RPMI7951 (cell line): ENCODE measurements around the gene TTC24. TPM values are rescaled to one million over a fixed set of nuclear protein-coding genes. Genes with fewer than 3 reads are reported as not detected.
"Not testable (repeated sequence)": the region's sequence is repeated elsewhere in the genome, so short reads cannot be mapped to it uniquely, and the experiment has no call there.

Experiments
- DNase-seq: peaks from one replicate; pipeline ENCODE4 v3.0.0-alpha.2; 2012; ENCODE audit warnings: low read depth
- total RNA-seq: library from RNA; depleted of rRNA; stranded (reverse); fragments of >200 nt; shearing (Covaris generic); gene quantifications from 2 replicates; pipeline ENCODE4 v1.2.3, GENCODE V29; 2014; rRNA removed

TTC24 gene
- total RNA-seq: not detected in 2 replicates

DNA sequence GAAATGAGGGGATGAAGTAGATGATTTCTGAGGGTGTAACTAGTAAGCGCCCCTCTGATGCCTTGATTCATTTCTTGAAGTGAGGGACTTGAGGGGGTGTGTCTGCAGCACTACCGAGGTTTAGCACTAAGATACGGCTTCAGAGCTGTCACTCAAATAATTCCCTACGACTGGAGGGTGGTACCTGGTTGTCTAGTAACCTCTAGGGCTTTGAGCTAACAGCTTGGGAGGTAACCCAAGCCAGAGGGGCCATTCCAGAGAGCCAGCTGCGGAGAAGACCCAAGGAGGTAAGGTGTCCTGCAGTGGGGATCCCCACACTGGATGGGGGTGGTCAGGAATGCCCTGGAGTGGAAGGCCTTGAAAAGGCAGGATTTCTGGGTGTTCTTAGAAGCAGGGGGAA, at the start of gene TTC24:
TTC24 (plus strand) TSS at position 252 of the 400 bp plus-strand sequence. CDS start 1,642 bp downstream, outside the sequence.
- no peak for DNase-seq

DNA sequence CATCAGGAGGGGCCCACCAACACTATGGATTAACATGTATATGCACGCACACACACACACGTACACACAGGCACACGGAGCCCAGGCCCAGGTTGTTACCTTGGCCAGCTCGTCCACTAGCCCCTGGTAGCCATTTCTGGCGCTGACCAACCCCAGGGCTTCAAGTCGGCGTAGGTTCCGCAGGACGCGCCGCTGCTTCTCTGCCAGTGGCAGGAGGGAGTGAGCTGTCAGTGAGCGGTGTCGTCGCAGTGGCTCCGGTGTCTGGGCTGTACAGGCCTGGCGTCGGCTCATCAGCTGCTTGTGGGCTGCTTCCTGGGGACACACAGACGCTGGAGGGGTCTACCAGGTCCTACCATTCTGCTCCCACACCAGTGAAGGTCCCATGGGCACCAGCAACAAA, 49.5 kb upstream of the TTC24 start:
- no peak for DNase-seq

DNA sequence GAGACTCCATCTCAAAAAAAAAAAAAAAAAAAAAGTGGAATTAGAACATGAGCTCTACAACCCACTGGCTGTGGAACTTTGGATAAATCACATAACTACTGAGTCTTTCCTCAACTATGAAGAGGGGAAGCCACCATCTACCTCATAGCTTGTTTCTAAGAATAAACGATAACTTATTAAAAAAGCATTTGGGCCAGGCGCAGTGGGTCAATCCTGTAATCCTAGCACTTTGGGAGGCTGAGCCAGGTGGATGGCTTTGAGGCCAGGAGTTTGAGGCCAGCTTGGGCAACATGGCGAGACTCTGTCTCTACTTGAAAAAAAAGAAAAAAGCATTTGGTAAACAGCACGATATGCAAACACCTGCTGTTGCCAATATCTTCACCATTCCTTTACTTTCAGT, 47.1 kb upstream of the TTC24 start:
- DNase-seq: no peak

DNA sequence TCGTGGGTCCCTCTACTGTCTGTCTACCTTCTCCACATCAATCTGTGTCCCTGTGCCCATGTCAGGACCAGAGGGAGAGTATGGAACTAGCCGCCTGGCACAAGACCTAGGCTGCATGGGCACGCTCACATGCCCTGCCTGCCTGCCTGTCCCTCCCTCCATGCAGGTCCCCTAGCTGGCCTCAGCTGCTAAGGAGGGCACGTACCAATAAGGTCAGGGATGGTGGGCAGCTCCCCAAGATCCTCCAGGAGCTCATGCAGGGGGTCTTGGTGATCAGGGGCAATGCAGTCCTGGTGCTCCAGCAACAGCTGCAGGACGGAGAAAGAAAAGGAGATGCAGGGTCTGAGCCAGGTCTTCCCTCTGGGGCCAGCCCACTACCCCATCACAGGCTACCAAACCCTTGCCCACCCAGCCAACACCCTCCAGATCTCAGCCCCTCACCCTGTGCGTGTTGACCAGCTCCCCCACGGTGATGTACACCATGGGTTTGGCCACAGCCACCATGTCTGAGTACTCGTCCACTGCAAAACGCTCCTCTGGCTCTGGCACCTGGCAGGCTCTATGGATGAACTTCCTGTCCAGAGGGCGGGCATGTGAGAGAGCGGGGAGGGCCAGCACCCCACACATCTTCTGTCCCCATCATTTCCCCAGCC, 45.8 kb upstream of the TTC24 start:
- no peak for DNase-seq

DNA sequence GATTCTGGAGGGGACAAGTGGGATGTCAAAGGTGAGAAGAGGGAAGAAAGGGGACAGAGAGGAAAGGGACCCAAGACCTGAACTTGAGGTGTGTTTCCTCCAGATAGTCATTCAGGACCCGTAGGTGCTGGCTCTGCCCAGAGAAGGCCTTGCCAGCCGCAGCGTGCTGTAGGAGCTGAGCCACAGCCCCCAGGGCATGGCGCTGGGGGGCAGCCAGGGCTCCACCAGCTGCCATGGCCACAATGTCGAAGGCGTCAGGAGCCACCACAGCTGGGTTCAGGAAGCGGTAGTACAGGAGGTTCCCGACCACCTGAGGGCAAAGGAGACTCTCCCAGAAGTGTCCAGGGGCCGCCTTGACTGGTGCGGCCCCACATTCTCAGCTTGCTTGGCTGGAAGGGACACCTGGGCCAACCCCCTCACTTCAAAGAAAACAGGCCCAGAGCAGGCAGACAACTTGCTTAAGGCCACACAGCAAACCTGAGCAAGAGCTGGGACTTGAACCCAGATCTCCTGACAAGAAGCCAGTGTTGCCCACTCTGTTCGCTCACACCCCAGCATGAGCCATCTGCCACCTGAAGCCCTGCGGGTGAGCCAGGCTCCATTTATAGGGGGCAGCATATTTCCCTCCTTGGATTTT, 45.0 kb upstream of the TTC24 start:
- no peak for DNase-seq

DNA sequence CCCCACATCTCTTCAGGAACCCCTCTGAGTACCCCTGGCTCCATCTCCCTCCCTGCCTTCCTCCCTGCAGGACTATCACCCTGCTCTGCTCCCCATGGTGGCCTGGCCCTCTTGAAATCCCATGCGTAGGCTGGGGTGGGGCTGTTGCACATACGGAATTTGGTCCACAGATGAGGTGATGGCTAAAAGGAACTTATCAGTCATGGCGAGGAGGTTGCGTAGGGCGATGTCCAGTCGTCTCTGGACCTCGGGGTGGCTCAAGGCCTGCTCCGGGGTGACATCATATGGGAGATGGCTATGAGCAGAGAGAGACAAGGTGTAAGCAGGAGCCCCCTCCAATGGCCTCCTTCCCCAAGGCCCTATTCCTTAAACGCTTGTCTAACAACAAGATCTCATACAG, 42.5 kb upstream of the TTC24 start:
- DNase-seq: no peak

DNA sequence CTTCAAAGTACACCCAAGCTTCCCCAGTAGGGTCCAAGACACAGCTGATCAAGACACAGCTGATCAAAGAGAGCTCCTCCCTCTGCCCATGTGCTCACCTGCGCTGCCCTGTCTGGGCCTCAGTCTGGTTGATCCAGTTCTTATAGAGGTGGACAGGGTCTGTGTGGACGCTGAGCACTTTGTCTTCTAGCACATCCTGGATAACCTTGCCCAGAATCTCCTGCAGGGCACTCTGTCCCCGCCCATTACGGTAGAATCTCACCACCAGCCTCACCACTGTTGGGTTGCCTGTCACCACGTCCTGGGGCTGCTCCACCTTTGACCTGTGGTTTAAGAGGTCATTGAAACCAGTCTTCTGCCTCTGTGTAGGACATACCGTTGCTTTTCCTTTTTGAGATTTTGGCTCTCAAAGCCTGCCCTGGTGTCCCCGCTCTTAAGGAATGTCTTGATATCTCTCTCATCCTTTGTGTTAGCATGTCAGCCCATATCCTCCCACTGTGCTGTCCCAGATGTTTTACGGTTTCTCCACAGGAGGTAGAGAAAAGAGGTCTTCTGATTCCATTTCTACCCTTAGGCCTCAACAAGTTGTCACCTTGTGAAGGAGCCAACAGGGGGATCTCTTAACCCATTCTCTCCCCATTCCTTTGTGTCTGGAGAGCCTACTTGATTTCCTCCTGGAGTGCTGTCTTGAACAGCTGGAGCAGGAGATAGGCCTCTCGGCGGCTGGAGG, 40.6 kb upstream of the TTC24 start:
- DNase-seq: no peak

DNA sequence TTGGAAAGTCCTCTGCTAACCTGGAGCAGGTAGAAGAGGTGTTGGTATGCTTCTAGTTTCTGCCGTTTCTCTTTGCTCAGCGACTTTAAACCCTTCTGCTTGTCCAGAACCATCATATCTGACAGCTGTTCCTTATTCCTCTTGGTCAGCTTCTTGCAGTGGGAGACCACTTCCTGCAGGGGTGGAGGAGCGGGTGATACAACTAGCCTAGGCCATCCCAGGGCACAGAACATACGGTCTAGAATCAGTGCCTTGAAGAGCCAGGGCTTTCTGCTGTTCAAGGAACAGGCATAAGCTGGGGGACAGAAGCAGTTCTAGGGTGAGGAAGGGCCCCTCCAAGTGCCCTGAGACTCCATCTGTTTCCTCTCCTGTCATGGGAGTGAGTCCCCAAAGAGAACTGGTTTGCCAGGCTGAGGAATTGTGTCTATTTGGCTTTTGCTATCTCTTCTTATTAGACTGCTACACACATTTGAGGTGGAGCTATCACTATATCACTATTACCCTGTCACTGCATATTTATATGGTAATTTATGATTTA, 39.6 kb upstream of the TTC24 start:
- no peak for DNase-seq

DNA sequence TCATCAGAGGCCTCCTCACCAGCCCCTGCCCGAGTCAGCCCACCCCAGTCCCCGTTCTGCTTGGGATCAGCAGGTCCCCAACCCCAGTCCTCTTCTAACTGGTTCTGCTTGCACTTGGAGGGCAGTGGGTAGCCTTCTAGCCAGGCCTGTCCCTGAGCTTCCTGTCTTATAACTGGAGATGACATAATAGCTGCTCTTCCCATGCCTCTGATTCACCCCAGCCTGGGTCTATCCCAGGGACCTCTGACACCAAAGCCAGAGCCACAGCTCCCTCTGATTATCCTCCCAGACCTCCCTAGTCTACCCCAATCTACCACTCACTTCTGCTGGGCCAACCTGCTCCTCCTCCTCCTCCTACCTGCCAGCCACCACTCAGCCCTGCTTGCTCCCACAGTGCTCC, 38.6 kb upstream of the TTC24 start:
- DNase-seq: no peak

DNA sequence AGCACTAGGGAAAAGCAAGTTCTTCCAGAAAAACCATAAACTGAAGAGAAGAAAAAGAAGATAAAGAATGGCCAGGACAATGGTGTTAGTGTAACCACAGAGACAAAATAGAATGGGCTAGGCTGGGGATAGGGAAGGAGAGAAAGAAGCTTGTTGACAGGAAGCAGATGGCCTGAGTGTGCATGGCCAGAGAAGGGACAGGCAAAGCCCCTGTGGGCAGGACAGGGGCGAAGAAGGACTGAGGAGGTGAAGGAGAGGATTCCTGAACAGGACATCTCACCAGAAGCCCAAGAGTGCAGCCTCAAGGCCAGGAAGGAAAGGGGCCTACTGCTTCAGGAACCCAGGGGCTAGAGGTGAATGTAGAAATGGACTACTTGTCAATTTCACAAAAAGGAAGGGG, 36.5 kb upstream of the TTC24 start:
- no peak for DNase-seq

DNA sequence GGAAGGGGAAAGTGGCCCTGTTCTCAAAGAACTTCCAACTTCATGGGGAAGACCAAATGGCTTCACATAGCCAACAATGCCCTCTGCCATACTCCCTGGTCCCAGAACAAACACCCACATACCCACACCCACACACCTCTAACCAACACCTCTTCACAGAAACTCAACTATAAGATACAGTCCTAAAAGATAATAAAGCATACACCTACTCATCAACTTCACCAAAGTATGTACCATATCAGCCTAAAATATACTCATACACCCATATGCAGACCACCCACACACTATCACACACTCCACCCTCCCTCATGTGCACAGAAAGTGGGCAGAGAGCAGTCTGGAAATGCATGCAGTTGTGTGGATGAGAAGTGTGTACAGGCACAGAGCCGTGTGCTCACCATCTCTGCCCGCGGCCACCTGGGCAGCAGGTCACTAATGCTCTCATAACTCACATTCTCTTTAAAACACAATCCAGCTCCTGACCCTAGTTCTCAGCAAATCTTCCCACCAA, 34.9 kb upstream of the TTC24 start:
- DNase-seq: no peak

DNA sequence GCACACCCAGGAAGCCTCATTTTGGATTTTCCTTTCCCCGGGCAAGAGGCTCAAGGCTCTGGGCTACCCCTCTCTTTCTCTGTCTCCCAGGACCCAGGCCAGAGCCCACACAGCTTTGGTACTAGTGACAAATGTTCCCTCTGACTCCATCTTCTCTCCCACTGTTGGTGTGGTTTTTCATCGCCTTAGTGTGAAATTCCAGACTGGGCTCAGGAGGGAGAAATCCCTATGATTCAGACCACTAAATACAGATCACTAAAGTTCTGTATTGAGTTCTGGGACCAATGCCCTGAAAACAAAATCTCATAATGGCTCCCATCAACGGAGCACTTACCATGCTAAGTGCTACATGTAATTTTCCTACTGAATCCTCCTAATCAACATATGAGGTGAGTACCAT, 33.3 kb upstream of the TTC24 start:
- DNase-seq: no peak

DNA sequence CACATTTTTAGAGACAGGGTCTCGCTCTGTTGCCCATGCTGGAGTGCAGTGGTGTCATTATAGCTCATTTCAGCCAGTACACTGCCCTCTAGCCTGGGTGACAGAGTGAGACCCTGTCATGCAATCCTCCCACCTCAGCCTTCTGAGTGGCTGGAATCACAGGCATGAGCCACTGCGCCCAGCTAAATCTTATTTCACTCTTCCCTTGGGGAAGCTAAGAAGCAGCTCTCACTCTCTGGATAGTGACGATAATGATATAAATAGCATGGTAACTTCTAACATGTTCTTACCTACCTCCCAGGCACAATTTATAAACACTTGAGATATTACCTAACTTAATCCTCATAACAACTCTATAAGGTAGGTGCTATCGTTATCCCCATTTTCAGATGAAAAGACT, 32.1 kb upstream of the TTC24 start:
- no peak for DNase-seq

DNA sequence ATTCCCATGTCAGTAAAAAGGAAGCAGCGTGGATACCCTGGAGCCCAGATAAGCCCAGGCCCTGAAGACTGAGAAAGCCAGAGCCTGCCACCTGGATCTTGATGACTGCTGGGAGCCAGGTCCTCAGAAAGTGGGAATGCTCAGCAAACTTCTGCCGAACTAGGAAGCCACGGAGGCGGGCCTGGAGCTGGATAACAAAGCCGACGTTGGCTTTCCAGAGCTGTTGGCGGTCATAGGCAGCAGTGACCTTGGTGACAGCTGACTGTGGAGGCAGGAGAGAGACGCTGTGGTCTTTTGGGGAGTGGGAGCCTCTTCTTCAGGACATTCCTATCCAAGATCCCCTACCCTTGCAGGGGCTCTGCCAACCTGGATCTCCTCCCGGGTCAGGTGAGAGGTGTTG, 31.5 kb upstream of the TTC24 start:
- no peak for DNase-seq

DNA sequence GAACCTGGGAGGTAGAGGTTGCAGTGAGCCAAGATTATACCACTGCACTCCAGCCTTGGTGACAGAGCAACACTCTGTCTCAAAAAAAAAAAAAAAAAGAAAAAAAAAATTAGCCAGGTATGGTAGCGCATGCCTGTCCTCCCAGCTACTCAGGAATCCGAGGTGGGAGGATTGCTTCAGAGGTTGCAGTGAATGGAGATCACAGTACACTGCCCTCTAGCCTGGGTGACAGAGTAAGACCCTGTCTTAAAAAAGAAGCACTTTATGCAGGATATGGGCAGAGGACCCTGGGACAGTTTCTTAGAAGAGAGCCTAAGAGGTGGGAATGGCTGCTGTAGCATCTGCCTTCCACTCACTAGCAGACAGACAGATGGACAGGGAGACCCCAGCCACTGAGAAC, 30.1 kb upstream of the TTC24 start:
- DNase-seq: no peak

DNA sequence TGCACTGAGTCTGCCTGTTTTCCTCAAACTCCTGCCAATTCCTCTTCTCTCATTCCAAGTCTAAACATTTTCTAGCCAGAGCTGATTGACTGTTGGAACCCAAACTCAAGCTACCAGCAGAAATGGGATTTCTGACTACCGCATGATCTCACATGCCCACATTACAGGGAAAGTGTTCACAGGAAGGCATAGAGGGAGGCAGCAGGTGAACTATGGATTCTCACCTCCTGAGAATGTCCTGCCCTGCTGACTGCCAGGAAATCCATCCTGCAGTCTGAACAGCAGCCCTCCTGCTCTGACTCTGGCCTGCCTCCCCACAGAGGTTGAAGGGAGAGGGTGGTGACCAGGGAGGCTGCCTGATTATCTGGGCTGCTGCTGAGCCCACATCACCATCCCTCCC, 29.7 kb upstream of the TTC24 start:
- no peak for DNase-seq

DNA sequence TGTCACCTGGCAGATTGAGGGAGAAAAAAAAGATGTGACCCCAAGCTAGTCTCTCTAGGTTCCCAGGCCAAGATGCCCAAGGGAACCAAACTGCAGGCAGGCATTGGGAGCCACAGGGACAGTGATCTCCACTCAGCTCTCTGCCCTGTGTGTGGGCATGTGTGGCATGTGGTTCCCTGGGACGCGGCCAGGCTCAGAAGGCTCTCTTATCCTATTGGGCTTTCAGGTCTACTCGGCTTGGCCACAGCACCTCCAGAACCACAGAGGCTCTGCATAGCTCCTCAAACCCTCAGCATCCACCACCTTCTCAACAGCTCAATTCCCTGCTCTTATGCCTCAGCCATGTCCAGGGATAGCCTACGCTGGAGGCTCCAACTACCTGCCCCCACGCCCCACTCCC, 29.2 kb upstream of the TTC24 start:
- no peak for DNase-seq

DNA sequence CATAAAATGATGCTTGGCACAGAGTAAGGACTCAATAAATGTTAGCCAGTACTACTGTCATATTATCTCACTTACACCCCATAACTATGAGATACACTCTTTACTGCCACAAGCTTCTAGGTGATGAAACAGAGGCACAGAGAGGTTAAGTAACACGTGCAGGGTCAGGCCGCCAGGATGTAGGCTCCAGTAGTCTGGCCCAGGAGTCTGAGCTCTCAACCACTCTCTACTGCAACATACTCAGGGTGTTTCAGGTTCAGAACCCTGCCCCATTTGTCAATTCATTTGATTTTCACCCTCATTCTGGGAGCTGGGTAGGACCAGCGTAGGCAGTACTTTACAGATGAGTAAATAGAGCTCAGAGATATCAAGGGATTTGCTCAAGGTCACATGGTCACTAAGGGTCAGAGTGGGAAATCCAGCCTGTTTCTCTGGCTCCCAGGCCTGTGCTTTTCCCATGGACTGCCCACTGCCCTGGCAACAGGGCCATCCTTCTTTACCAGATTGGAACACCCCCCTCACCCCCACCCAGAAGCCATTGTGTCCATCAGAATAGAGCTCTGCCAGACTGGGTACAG, 28.4 kb upstream of the TTC24 start:
- no peak for DNase-seq

DNA sequence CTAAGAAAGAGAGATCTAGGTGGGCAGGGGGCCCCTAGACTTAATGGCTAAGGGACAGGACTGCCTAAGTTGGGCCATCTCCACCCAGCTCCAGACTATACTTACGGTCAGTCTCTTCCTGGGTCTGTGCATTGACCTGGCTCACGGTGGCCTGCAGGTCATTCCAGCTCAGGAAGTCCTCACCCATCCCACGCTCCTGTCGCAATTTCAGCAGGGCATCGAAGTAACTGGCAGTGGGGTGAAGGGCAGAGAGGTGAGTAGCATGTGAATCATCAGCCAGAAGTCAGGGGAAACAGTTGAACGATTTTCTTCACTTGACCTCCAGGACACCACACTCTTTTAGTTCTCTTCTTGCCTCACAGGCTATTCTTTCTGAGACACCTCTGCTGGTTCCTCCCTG, 27.7 kb upstream of the TTC24 start:
- peak; percentile 42 for DNase-seq

DNA sequence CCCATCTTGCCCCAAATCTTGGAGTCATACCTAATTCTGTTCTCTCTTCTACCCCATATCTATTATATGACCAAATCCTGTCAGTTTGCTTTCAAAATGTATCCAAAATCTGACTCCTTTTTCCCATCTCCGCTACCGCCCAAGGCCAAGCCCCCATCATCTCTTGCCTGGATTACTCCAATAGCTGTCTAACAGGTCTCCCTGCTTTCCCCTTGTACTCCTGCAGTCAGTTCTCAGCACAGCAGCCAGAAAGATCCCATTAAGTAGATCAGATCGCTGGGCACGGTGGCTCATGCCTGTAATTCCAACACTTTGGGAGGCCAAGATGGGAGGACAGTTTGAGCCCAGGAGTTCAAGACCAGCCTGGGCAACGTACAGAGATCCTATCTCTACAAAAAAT, 27.0 kb upstream of the TTC24 start:
- no peak for DNase-seq

DNA sequence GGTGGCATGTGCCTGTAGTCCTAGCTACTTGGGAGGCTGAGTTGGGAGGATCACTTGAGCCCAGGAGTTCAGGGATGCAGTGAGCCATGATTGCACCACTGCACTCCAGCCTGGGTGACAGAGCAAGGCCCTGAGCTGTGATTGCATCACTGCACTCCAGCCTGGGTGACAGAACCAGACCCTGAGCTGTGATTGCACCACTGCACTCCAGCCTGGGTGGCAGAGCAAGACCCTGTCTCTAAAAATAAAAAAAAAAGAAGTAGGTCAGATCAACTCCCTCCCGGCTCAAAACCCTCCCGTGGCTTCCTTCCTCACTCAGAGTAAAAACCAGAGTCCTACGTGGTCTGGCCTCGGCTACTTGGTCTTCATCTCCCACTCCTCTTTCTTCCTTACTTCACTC, 26.6 kb upstream of the TTC24 start:
- DNase-seq: not testable (repeated sequence)

DNA sequence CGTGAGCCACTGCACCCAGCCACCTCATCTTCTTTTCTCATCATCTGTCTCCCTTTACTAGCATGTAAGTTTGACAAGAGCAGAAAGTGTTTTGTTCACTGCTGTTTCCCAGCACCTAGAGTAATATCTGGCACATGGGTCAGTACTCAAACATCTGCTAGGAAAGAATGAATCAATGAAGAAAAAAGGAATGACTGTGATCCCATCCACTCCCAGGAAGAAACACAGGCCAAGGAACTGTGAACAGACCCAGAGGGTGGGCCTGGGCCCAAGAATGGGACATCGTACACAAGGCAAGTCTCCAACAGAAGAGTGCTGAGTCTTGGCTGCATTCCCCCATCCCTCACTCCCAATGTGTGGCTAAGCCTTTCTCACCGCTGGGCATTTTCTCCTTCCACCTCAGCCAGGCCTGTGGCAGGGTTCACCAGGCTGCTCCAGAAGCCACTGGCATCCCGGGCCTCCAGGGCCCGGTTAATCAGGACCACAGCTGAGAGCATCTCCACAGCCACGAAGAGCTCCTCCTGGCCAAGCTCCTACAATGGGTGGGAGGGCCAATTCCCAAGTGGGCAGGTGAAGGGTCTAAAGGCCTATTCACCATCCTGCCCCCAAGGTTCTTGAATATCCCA, 25.6 kb upstream of the TTC24 start:
- no peak for DNase-seq
